Coronary artery (tissue), 2 donors: ENCODE measurements around the gene PLA2R1.

Experiments
- DNase-seq: peaks from one replicate; pipeline ENCODE4 v3.0.0-alpha.2; 2017; ENCODE audit warnings: low spot score
- H3K27ac ChIP-seq, 2 donors: fragments of 200-600 bp; sonication (generic); one replicate each; pipeline ENCODE4 v1.5.1; 2016 to 2019
- H3K4me3 ChIP-seq: fragments of 200-600 bp; sonication (generic); 2 replicates; pipeline ENCODE4 v1.5.1; 2016; ENCODE audit warnings: mild to moderate bottlenecking, moderate library complexity
- CTCF ChIP-seq: fragments of 200-600 bp; sonication (generic); IDR thresholded peaks from one replicate; pipeline ENCODE4 v1.5.1; 2019; ENCODE audit warnings: antibody characterized with exemption

PLA2R1 gene

DNA sequence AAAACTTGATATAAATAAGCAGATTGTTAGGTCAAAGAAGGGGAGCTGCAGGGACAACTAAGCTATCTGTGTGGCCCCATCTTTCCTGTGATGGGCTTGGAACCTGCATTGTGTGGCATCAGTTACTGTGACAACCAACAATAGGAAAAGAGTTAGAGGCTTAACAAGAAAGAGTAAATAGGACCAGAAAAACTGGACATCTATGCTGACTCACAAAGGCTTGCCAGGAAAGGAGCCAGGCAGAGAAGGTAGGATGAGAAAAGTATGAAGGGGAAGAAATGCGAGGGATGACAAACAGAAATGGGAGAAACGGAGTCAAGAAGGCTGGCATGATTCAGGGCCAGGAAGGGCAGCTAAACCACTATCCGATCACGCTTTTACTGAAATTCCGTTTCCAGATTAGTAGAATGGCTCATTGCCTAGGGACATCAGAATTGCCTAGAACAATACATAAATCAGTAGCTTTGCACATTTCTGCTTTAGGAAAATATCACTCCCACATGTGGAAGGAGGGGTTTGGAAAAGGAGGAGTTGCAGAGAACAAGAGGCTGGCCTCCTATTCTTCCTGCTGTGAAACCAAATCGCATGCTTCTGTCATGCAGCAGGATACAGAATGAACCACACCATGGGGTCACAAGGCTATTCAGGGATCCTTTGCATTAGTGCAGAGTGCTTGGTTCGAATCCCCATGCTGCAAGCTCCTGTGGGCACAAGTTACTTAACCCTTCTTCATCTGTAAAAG lies 7.3 kb downstream of the PLA2R1 start:
- Histone ChIP-seq H3K4me3 (no peak overlapping the region), H3K27ac (no peak overlapping the region)
- DNase-seq = no peak
- no peak for TF ChIP-seq CTCF

DNA sequence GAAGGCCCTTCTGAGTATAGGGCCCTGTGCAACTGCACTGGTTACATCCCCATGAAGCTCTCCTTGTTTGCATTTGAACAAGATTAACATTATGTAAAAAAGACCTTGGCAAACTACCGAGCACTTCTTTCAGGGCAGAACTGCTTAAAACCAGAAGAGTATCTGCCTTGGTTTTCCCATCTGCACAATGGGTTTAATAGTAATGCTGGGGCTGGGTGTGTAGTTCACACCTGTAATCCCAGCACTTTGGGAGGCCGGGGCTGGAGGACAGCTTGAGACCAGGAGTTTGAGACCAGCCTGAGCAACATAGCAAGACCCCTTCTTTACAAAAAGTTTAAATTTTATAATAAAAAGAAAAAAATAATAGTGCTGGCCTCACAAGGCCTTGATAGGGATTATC lies 8.5 kb downstream of the PLA2R1 start:
- no peak for TF ChIP-seq CTCF
- Histone ChIP-seq H3K27ac (no peak overlapping the region), H3K4me3 (no peak overlapping the region)
- no peak for DNase-seq

- DNase-seq = no peak
- Histone ChIP-seq H3K27ac (no peak overlapping the region), H3K4me3 (no peak overlapping the region)
- TF ChIP-seq CTCF = no peak
Measured at GRCh38 chr2:160052531-160052930, 9.9 kb downstream of the PLA2R1 start.

DNA sequence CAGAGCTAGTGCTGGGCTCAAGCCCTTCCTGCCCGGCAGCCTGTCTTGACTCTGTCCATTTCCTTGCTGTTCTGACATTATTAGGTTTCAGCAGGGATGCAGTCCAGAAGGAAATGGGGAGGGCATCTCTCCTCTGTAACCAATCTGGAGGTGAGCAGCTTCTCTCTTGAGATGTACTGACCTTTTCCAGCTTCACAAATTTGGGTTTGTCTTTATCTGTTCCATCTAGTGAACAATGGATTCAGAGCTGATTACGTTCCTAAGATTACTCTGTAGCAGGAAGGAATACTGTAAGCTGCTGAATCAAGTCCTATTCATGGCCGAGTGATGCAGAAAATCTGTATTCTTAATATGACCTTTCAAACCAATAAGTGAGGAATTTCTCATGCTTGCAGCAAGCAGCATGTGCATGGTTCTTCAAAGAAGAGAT lies 11.0 kb downstream of the PLA2R1 start:
- no peak for TF ChIP-seq CTCF
- DNase-seq = no peak
- H3K4me3 ChIP-seq = no peak overlapping the region
- H3K27ac ChIP-seq = no peak overlapping the region

GRCh38 chr2:160050147-160050546 lies 12.3 kb downstream of the PLA2R1 start:
- no peak for DNase-seq
- Histone ChIP-seq H3K4me3 (no peak overlapping the region), H3K27ac (no peak overlapping the region)
- TF ChIP-seq CTCF = no peak

DNA sequence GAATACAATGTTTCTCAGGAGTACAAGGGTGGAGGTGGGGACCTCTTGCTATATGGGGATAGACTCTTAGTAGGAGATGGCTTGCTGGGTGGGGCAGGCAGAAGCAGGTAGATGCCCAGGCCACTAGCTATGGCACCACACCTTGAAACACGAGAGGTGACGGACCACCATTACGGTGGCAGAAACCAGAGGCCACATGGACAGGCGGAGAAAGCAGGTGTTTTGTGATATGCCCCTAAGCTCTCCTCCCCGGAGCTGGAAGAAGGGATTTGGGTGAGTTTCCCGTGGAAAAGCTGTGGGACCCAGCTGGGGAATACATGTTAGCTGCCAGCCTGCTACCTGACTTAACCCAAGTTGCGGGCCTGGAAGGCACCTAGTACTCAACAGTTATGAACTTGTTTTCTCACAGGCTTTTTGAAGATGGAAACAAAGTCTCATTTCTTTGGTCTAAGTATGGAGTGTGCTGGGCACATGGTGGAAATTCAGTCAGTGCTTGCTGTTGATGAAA lies 16.7 kb downstream of the PLA2R1 start:
- no peak for TF ChIP-seq CTCF
- no peak for DNase-seq
- H3K4me3 ChIP-seq = no peak overlapping the region
- H3K27ac ChIP-seq = no peak overlapping the region

GRCh38 chr2:160044728-160045127 lies 17.7 kb downstream of the PLA2R1 start:
- Histone ChIP-seq H3K27ac (no peak overlapping the region), H3K4me3 (no peak overlapping the region)
- DNase-seq = no peak
- TF ChIP-seq CTCF = no peak
